B cell (primary cell): ENCODE measurements around the gene IFNE.

Source experiments
- EZH2 ChIP-seq: IDR thresholded peaks from 2 replicates; pipeline ENCODE4 v1.6.1; 2012; ENCODE audit warnings: borderline replicate concordance, low read depth, mild to moderate bottlenecking, moderate library complexity, low read length; ENCODE audit not compliant: insufficient read depth, poor library complexity, severe bottlenecking
- TF ChIP-seq, protein P1 (sequence below): fragments of 200-600 bp; IDR thresholded peaks from one replicate; pipeline ENCODE4 v1.8.0; 2022; ENCODE audit warnings: antibody characterized with exemption, mild to moderate bottlenecking

DNA sequence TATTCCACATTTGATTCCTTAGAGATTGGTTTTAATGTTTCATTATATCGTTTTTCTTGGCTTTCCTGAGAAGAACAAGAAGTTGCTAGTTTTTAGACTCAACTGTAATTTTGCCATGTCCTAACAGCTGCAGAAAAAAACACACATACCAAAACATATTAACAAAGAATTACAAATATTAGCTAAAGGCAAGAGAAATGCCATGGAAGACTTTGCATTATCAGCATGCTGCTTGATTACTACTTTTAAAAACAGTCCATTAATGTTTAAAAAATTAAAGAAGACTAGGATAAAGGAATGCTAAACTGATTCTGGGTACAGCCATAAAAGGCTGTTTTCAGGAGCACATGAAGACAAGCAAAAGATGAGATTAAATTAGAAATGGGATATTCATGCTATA lies 20.5 kb upstream of the IFNE start:
- TF ChIP-seq, protein P1, sequence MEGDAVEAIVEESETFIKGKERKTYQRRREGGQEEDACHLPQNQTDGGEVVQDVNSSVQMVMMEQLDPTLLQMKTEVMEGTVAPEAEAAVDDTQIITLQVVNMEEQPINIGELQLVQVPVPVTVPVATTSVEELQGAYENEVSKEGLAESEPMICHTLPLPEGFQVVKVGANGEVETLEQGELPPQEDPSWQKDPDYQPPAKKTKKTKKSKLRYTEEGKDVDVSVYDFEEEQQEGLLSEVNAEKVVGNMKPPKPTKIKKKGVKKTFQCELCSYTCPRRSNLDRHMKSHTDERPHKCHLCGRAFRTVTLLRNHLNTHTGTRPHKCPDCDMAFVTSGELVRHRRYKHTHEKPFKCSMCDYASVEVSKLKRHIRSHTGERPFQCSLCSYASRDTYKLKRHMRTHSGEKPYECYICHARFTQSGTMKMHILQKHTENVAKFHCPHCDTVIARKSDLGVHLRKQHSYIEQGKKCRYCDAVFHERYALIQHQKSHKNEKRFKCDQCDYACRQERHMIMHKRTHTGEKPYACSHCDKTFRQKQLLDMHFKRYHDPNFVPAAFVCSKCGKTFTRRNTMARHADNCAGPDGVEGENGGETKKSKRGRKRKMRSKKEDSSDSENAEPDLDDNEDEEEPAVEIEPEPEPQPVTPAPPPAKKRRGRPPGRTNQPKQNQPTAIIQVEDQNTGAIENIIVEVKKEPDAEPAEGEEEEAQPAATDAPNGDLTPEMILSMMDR, result no peak
- no peak for TF ChIP-seq EZH2
